Measurements from ENCODE around the gene PSAP. TPM values are rescaled to one million over a fixed set of nuclear protein-coding genes. Genes with fewer than 3 reads are reported as not detected.

PSAP gene
- total RNA-seq, 1 donor from 2014 or later, result 358 TPM

DNA sequence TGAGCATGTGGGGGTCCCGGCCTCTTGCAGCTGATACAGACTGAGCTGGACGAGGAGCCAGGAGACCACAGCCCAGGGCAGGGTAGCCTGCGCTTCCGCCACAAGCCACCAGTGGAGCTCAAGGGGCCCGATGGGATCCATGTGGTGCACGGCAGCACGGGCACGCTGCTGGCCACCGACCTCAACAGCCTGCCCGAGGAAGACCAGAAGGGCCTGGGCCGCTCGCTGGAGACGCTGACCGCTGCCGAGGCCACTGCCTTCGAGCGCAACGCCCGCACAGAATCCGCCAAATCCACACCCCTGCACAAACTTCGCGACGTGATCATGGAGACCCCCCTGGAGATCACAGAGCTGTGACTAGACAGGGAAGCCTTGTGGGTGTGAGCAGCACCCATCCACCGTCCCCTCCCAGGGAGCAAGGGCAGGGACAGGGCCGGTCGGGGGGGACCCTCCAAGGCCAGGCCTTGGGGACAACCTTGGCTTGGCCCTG is 36.1 kb downstream of the PSAP start:
- H3K79me2 ChIP-seq (ENCODE audit: low read depth), result no peaks in the 10 kb centered on the region
- H3K27me3 ChIP-seq, result no peaks in the 10 kb centered on the region
- H3K4me3 ChIP-seq, result no peak overlapping the region
- no peaks in the 10 kb centered on the region for H3F3A ChIP-seq (ENCODE audit: low read depth)
- no peak overlapping the region for H3K4me2 ChIP-seq
- Mint-ChIP-seq H3K27ac (no peak overlapping the region), H3K27me3 (ENCODE audit: insufficient read depth, low read depth) (peaks cover 7% of the 10 kb centered on the region), H3K4me3 (no peak overlapping the region), H3K36me3 (peaks cover 33% of the 10 kb centered on the region), H3K4me1 (peaks cover 3% of the 10 kb centered on the region), H3K9me3 (no peaks in the 10 kb centered on the region)
- no peaks in the 10 kb centered on the region for H3K4me1 ChIP-seq
- no peaks in the 10 kb centered on the region for H3K36me3 ChIP-seq
- no peak overlapping the region for H3K27ac ChIP-seq
- H3K9ac ChIP-seq, result no peak overlapping the region
- peaks cover 7% of the 10 kb centered on the region for H4K20me1 ChIP-seq (ENCODE audit: low read depth)
- H3K9me3 ChIP-seq (ENCODE audit: low read depth), result no peaks in the 10 kb centered on the region
- TF ChIP-seq EZH2 (IDR thresholded peaks at IDR 0.05) (no peak), EZH2phosphoT487 (IDR thresholded peaks at IDR 0.05) (no peak)
- TF ChIP-seq, protein P1, sequence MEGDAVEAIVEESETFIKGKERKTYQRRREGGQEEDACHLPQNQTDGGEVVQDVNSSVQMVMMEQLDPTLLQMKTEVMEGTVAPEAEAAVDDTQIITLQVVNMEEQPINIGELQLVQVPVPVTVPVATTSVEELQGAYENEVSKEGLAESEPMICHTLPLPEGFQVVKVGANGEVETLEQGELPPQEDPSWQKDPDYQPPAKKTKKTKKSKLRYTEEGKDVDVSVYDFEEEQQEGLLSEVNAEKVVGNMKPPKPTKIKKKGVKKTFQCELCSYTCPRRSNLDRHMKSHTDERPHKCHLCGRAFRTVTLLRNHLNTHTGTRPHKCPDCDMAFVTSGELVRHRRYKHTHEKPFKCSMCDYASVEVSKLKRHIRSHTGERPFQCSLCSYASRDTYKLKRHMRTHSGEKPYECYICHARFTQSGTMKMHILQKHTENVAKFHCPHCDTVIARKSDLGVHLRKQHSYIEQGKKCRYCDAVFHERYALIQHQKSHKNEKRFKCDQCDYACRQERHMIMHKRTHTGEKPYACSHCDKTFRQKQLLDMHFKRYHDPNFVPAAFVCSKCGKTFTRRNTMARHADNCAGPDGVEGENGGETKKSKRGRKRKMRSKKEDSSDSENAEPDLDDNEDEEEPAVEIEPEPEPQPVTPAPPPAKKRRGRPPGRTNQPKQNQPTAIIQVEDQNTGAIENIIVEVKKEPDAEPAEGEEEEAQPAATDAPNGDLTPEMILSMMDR (IDR thresholded peaks at IDR 0.05), result no peak
- H2AFZ ChIP-seq (replicated peaks), result no peak overlapping the region
- peak; percentile 26 for DNase-seq (ENCODE audit: low spot score)

DNA sequence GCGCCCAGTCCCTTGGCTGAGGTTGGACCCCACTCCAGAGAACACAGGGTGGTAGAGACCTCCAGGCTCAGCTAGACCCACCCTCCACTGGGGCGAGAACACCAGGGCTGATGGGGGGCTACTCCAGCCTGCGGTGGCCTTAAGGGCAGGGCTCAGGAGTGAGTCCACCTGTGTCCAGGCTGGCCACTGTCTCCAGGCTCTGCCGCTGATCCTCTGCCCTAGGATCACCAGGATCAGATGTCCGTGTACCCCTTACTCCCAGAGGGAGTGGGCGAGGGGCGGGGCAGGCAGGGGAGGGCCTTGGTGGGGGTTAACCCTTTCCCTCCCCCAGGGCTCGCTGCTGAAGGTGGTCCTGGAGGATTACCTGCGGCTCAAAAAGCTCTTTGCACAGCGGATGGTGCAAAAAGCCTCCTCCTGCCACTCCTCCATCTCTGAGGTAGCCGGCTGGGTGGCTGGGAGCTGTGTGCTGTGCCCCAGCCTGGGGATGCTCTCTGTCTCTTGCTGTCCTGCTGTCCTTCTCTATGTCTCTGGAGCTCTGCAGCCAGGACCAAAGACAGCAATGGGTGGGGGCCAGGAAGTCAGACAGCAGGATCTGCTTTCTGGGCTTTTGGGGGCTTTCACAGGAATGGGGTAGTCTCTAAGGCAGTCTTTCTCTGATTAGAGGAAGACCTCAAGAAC is 38.0 kb downstream of the PSAP start:
- H3F3A ChIP-seq (ENCODE audit: low read depth), result no peaks in the 10 kb centered on the region
- H2AFZ ChIP-seq (replicated peaks), result no peak overlapping the region
- H3K4me1 Mint-ChIP-seq, result peaks cover 6% of the 10 kb centered on the region
- H3K27ac ChIP-seq, result no peak overlapping the region
- no peak overlapping the region for H3K4me3 Mint-ChIP-seq
- no peak for DNase-seq (ENCODE audit: low spot score)
- no peaks in the 10 kb centered on the region for H3K9me3 Mint-ChIP-seq
- H3K27me3 ChIP-seq, result no peaks in the 10 kb centered on the region
- H4K20me1 ChIP-seq (ENCODE audit: low read depth), result peaks cover 7% of the 10 kb centered on the region
- no peak overlapping the region for H3K4me3 ChIP-seq
- no peaks in the 10 kb centered on the region for H3K36me3 ChIP-seq
- TF ChIP-seq EZH2phosphoT487 (IDR thresholded peaks at IDR 0.05) (no peak), EZH2 (IDR thresholded peaks at IDR 0.05) (no peak)
- TF ChIP-seq, protein P1 (IDR thresholded peaks at IDR 0.05), result no peak
- H3K27ac Mint-ChIP-seq, result no peak overlapping the region
- H3K79me2 ChIP-seq (ENCODE audit: low read depth), result no peaks in the 10 kb centered on the region
- no peaks in the 10 kb centered on the region for H3K4me1 ChIP-seq
- H3K9ac ChIP-seq, result no peak overlapping the region
- no peak overlapping the region for H3K4me2 ChIP-seq
- H3K36me3 Mint-ChIP-seq, result peaks cover 21% of the 10 kb centered on the region
- no peaks in the 10 kb centered on the region for H3K9me3 ChIP-seq (ENCODE audit: low read depth)
- peaks cover 7% of the 10 kb centered on the region for H3K27me3 Mint-ChIP-seq (ENCODE audit: insufficient read depth, low read depth)

DNA sequence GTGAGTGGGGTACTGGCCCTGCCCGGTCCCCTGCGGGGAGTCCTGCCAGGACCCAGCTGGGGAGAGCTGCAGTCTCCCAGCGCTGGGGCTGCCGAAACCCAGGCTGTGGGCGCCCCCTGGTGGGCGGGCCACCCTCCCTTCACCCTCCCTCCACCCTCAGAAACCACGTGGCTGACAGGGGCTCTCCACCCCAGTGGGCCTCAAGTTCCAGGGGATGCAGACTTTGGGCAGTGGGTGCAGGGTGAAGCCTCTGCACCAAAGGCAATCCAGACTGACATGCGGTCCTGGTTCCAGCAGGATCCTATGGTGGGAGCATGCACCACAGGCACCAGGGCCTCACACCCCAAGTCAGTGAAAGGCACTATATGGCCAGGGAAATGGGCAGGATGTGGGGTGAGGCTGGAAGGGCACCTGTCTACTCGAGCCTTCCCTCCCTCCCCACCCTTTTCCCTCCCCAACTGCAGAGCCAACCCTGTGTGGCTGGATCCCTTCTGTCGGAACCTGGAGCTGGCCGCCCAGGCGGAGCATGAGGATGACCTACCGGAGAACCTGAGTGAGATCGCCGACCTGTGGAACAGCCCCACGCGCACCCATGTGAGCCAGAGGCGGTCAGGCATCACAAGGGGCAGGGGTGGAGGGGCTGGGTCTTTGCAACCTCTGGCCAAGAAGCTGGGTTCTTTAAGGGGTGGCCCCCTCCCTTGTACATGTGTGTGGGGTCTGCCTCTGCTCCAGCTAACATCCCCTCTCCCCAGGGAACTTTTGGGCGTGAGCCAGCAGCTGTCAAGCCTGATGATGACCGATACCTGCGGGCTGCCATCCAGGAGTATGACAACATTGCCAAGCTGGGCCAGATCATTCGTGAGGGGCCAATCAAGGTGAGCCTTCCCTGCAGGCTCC is 38.8 kb downstream of the PSAP start:
- TF ChIP-seq, protein P1 (IDR thresholded peaks at IDR 0.05), result peak; percentile 75
- TF ChIP-seq EZH2phosphoT487 (IDR thresholded peaks at IDR 0.05) (no peak), EZH2 (IDR thresholded peaks at IDR 0.05) (no peak)
- Mint-ChIP-seq H3K4me3 (no peak overlapping the region), H3K27me3 (ENCODE audit: insufficient read depth, low read depth) (peaks cover 7% of the 10 kb centered on the region), H3K27ac (no peak overlapping the region), H3K9me3 (no peaks in the 10 kb centered on the region), H3K4me1 (peaks cover 6% of the 10 kb centered on the region), H3K36me3 (peaks cover 18% of the 10 kb centered on the region)
- H3K9ac ChIP-seq, result no peak overlapping the region
- H4K20me1 ChIP-seq (ENCODE audit: low read depth), result peaks cover 7% of the 10 kb centered on the region
- H3F3A ChIP-seq (ENCODE audit: low read depth), result no peaks in the 10 kb centered on the region
- no peaks in the 10 kb centered on the region for H3K9me3 ChIP-seq (ENCODE audit: low read depth)
- H3K27ac ChIP-seq, result no peak overlapping the region
- H3K36me3 ChIP-seq, result no peaks in the 10 kb centered on the region
- H3K4me3 ChIP-seq, result no peak overlapping the region
- H2AFZ ChIP-seq (replicated peaks), result no peak overlapping the region
- no peaks in the 10 kb centered on the region for H3K79me2 ChIP-seq (ENCODE audit: low read depth)
- DNase-seq (ENCODE audit: low spot score), result peak; percentile 66
- no peaks in the 10 kb centered on the region for H3K27me3 ChIP-seq
- H3K4me1 ChIP-seq, result no peaks in the 10 kb centered on the region
- no peak overlapping the region for H3K4me2 ChIP-seq
